Esophagus squamous epithelium (tissue), 5 donors: ENCODE results near the gene DCUN1D3. TPM values are rescaled to one million over a fixed set of nuclear protein-coding genes. Genes with fewer than 3 reads are reported as not detected.

Experiments used
- DNase-seq: peaks from one replicate; lab custom pipeline; 2025; lab: John Stamatoyannopoulos, UW
- H3K27ac ChIP-seq, 4 donors: fragments of 200-600 bp; sonication (generic); one replicate each; pipeline ENCODE4 v1.5.1; 2016 to 2019; ENCODE audit warnings: mild to moderate bottlenecking in 1 of 4
- H3K27me3 ChIP-seq, 4 donors: fragments of 200-600 bp; sonication (generic); 1 replicate in 3 of 4; 2 replicates in 1 of 4; pipeline versions ENCODE4 v1.5.1 to v1.6.0; 2017 to 2021; ENCODE audit warnings: antibody characterized with exemption in 1 of 4
- H3K36me3 ChIP-seq, 3 donors: fragments of 200-600 bp; sonication (generic); one replicate each; pipeline ENCODE4 v1.5.1; 2016 to 2019
- H3K4me1 ChIP-seq, 3 donors: fragments of 200-600 bp; sonication (generic); one replicate each; pipeline ENCODE4 v1.5.1; 2017 to 2019
- H3K4me3 ChIP-seq, 4 donors: fragments of 200-600 bp; sonication (generic); 1 replicate in 3 of 4; 2 replicates in 1 of 4; pipeline ENCODE4 v1.5.1; 2016 to 2019; ENCODE audit warnings: mild to moderate bottlenecking in 2 of 4, moderate library complexity in 1 of 4
- H3K9me3 ChIP-seq, 3 donors: fragments of 200-600 bp; sonication (generic); one replicate each; pipeline ENCODE4 v1.5.1; 2016 to 2019
- CTCF ChIP-seq, 6 experiments: fragments of 450-650 bp in 4 of 6; fragments of 200-600 bp in 2 of 6; sonication (generic) in 2 of 6; IDR thresholded peaks; one replicate each; pipeline ENCODE4 v1.5.1; 2016 to 2019; ENCODE audit warnings: antibody characterized with exemption in 6 of 6, mild to moderate bottlenecking in 4 of 6, moderate library complexity in 4 of 6
- POLR2A ChIP-seq, 4 donors: fragments of 450-650 bp; IDR thresholded peaks; one replicate each; pipeline ENCODE4 v1.6.1; 2017; ENCODE audit warnings: antibody characterized with exemption in 4 of 4, mild to moderate bottlenecking in 4 of 4, moderate library complexity in 3 of 4
- WGBS, 2 donors: methylation state at CpG; one replicate each; pipeline ENCODE4 v1.1.5; 2018; 5-methylcytosine and 5-hydroxymethylcytosine counted together
- intact Hi-C: fragments of 100-400 bp; cut with DNase I; formaldehyde crosslinking; loops from one replicate; pipeline ENCODE4 v1.15.0; 2022
- total RNA-seq, 4 donors: library from RNA; depleted of rRNA; stranded (reverse); fragments of >200 nt; gene quantifications; one replicate each; pipeline ENCODE4 v1.1.0, GENCODE V29; 2016
- donor health status: DM: yes; HTN: yes; CAD: no.

Gene DCUN1D3
- total RNA-seq, 4 donors from 2014 or later: 14.5 to 37.2 (median 19.4) TPM

- peak overlapping the region; percentile 52 to 99 (median 96) for H3K27ac ChIP-seq
- DNase-seq: no peak
- H3K36me3 ChIP-seq: no peaks in the 10 kb centered on the region
- intact Hi-C loops: no loop called here
- peaks cover 26 to 75% (median 53%) of the 10 kb centered on the region in 3 donors for H3K4me1 ChIP-seq
- TF ChIP-seq POLR2A (IDR thresholded peaks at IDR 0.05): no peak
- no peak for TF ChIP-seq CTCF (IDR thresholded peaks at IDR 0.05)
- WGBS, 2 donors: 37 to 52% methylated on average over 5 of the region's 5 CpGs
- H3K27me3 ChIP-seq: no peaks in the 10 kb centered on the region
- H3K9me3 ChIP-seq: no peaks in the 10 kb centered on the region
- no peak overlapping the region for H3K4me3 ChIP-seq
Observed at GRCh38 chr16:20903899-20904506, 3.8 kb upstream of the DCUN1D3 start.

- TF ChIP-seq POLR2A (IDR thresholded peaks at IDR 0.05) (no peak), CTCF (IDR thresholded peaks at IDR 0.05) (no peak)
- DNase-seq: no peak
- 89 to 92% methylated on average over 3 to 4 of the region's 5 CpGs for WGBS, 2 donors
- Histone ChIP-seq H3K9me3 (no peaks in the 10 kb centered on the region), H3K4me3 (no peak overlapping the region), H3K36me3 (no peaks in the 10 kb centered on the region), H3K27ac (peak overlapping the region; percentile 52 to 99 (median 96)), H3K27me3 (no peaks in the 10 kb centered on the region), H3K4me1 (peaks cover 31 to 82% (median 60%) of the 10 kb centered on the region in 3 donors)
- intact Hi-C loops: no loop called here
Observed at GRCh38 chr16:20903116-20903898, 3.1 kb upstream of the DCUN1D3 start.

- H3K27me3 ChIP-seq: no peaks in the 10 kb centered on the region
- intact Hi-C loops: no loop called here
- H3K9me3 ChIP-seq: no peaks in the 10 kb centered on the region
- peak overlapping the region; percentile 95 to 99 (median 97) for H3K27ac ChIP-seq
- no peak for TF ChIP-seq CTCF (IDR thresholded peaks at IDR 0.05)
- no peak for TF ChIP-seq POLR2A (IDR thresholded peaks at IDR 0.05)
- no peaks in the 10 kb centered on the region for H3K36me3 ChIP-seq
- no peak for DNase-seq
- WGBS, 2 donors: 88 to 94% methylated on average over 6 of the region's 6 CpGs
- peaks cover 40 to 88% (median 65%) of the 10 kb centered on the region in 3 donors for H3K4me1 ChIP-seq
- H3K4me3 ChIP-seq: peak overlapping the region in 1 of 4 donors; percentile 91
Observed at GRCh38 chr16:20902426-20902825, 2.3 kb upstream of the DCUN1D3 start.

GRCh38 chr16:20901436-20902112, 1.4 kb upstream of the DCUN1D3 start:
- H3K36me3 ChIP-seq: no peaks in the 10 kb centered on the region
- no peaks in the 10 kb centered on the region for H3K27me3 ChIP-seq
- DNase-seq: no peak
- H3K4me3 ChIP-seq: peak overlapping the region; percentile 73 to 91 (median 78)
- H3K4me1 ChIP-seq: peaks cover 40 to 88% (median 62%) of the 10 kb centered on the region in 3 donors
- no peaks in the 10 kb centered on the region for H3K9me3 ChIP-seq
- peak overlapping the region; percentile 95 to 99 (median 97) for H3K27ac ChIP-seq
- TF ChIP-seq CTCF (IDR thresholded peaks at IDR 0.05) (no peak), POLR2A (IDR thresholded peaks at IDR 0.05) (peak in 2 of 4 donors; percentile 42 to 43)
- 23 to 33% methylated on average over 25 to 27 of the region's 27 CpGs for WGBS, 2 donors
- intact Hi-C loops: no loop called here
